Effector memory CD8-positive, alpha-beta T cell (primary cell): ENCODE data around the gene ATXN1.

ENCODE experiments used
- ATAC-seq: fragments of 150-1000 bp; cut with Tn5 transposase; replicated peaks from 2 replicates; pipeline ENCODE4 v1.10.0; 2021; ENCODE audit warnings: mild to moderate bottlenecking, moderate library complexity
- DNase-seq, 3 experiments: peaks; one replicate each; pipeline ENCODE4 v3.0.0; 2021
- H3K27ac Mint-ChIP-seq, 2 donors: one replicate each; pipeline ENCODE4 v1.8.0; 2022; ENCODE audit warnings: mild to moderate bottlenecking in 2 of 2, mixed read lengths in 2 of 2, moderate library complexity in 2 of 2
- H3K27me3 Mint-ChIP-seq, 2 donors: one replicate each; pipeline ENCODE4 v1.8.0; 2022; ENCODE audit warnings: mixed read lengths in 2 of 2
- H3K36me3 Mint-ChIP-seq: one replicate; pipeline ENCODE4 v1.8.0; 2022; ENCODE audit warnings: mild to moderate bottlenecking, moderate library complexity, mixed read lengths; ENCODE audit not compliant: insufficient read depth
- H3K4me1 Mint-ChIP-seq, 2 donors: one replicate each; pipeline ENCODE4 v1.8.0; 2022; ENCODE audit warnings: low read depth in 2 of 2, mixed read lengths in 2 of 2
- H3K4me3 Mint-ChIP-seq, 2 donors: one replicate each; pipeline ENCODE4 v1.8.0; 2022; ENCODE audit warnings: mild to moderate bottlenecking in 2 of 2, mixed read lengths in 2 of 2, moderate library complexity in 2 of 2
- H3K9me3 Mint-ChIP-seq, 2 donors: one replicate each; pipeline ENCODE4 v1.8.0; 2022; ENCODE audit warnings: mixed read lengths in 2 of 2

Gene ATXN1

GRCh38 chr6:16359563-16359962, 401.7 kb downstream of the ATXN1 start:
- DNase-seq (no peak), ATAC-seq (no peak)
- no peak overlapping the region for H3K27ac Mint-ChIP-seq
- H3K4me3 Mint-ChIP-seq: no peak overlapping the region
- peaks cover 5 to 15% of the 10 kb centered on the region in 2 donors for H3K4me1 Mint-ChIP-seq
- no peaks in the 10 kb centered on the region for H3K36me3 Mint-ChIP-seq
- no peaks in the 10 kb centered on the region for H3K9me3 Mint-ChIP-seq
- no peaks in the 10 kb centered on the region for H3K27me3 Mint-ChIP-seq

- Mint-ChIP-seq H3K4me1 (peaks cover 5 to 15% of the 10 kb centered on the region in 2 donors), H3K27ac (no peak overlapping the region), H3K9me3 (no peaks in the 10 kb centered on the region), H3K4me3 (no peak overlapping the region), H3K27me3 (no peaks in the 10 kb centered on the region), H3K36me3 (no peaks in the 10 kb centered on the region)
- DNase-seq (no peak), ATAC-seq (no peak)
These were observed 402.6 kb downstream of the ATXN1 start for GRCh38 chr6:16358531-16359138.

DNA sequence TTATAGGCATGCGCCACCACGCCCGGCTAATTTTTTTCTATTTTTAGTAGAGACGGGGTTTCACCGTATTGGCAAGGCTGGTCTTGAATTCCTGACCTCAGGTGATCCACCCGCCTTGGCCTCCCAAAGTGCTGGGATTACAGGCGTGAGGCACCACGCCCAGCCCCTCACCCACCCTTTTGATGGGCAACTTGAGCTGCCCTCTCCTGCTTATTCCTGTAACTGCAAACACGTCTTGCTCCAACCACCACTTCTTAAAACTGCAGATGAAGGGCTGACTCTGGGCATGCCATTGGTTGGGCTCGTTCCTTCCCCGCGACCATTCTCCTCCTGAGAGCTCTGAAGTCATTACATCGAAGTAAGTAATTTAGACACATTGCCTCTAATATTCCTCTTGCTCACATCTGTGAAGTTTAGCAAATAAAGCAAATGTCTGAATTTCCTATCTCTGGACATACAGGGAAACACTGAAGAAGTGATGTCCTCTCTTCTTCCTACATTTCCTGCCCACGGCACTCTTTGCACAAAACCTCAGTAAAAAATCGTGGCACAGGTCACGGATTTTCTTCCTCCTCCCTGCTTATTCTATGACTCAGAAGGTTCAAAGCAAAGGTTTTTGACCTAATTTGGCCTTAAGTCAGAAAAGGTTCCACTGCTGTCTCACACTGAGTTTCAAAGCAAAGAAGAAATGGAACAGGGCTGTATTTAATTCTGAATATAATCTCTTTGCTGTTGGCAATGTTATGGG, 405.4 kb downstream of the ATXN1 start:
- Mint-ChIP-seq H3K4me3 (no peak overlapping the region), H3K4me1 (peaks cover 5 to 21% of the 10 kb centered on the region in 2 donors), H3K36me3 (peaks cover 1% of the 10 kb centered on the region), H3K9me3 (no peaks in the 10 kb centered on the region), H3K27me3 (no peaks in the 10 kb centered on the region), H3K27ac (peak overlapping the region in 1 of 2 donors; percentile 82)
- DNase-seq (no peak), ATAC-seq (no peak)

DNA sequence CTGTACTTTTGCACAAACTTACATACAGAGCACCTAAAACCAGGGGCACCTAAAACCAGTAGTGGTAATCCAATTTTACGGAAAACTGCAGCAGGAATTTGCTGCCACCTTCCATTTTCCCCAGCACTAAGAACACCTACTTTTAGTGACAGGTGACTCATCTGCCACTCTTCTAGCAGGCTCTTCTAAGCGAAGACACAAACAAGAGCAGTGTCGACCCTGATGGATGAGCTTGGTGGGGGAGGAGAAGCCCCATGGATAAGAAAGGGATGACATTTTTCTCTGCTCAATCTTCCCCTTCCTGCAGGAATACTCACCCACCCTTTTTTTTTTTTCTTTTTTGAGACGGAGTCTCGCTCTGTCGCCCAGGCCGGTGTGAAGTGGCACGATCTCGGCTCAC, 406.0 kb downstream of the ATXN1 start:
- Mint-ChIP-seq H3K9me3 (no peaks in the 10 kb centered on the region), H3K4me3 (no peak overlapping the region), H3K36me3 (peaks cover 3% of the 10 kb centered on the region), H3K4me1 (peaks cover 5 to 21% of the 10 kb centered on the region in 2 donors), H3K27me3 (no peaks in the 10 kb centered on the region), H3K27ac (no peak overlapping the region)
- ATAC-seq: no peak
- no peak for DNase-seq

DNA sequence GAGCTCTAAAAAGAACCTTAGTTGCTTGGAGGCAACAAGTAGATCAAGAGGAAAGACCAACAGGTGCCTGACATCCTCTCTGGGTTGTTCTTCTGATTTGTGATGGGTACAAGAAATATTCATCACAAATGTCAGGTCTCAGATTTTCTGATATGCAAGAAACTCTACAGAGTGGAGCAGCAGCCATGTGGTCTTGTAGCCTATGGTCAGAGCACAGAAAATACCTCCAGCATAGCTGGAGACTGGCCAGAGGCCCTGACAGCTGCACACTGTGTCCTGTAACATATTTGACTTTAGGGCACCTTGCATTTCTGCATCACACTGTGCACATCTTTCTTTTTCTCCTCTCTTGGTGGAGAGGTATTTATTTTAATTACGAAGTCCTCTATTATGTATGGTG, 406.6 kb downstream of the ATXN1 start:
- DNase-seq (no peak), ATAC-seq (no peak)
- Mint-ChIP-seq H3K4me3 (no peak overlapping the region), H3K27ac (no peak overlapping the region), H3K9me3 (no peaks in the 10 kb centered on the region), H3K36me3 (peaks cover 3% of the 10 kb centered on the region), H3K27me3 (no peaks in the 10 kb centered on the region), H3K4me1 (peaks cover 5 to 18% of the 10 kb centered on the region in 2 donors)

DNA sequence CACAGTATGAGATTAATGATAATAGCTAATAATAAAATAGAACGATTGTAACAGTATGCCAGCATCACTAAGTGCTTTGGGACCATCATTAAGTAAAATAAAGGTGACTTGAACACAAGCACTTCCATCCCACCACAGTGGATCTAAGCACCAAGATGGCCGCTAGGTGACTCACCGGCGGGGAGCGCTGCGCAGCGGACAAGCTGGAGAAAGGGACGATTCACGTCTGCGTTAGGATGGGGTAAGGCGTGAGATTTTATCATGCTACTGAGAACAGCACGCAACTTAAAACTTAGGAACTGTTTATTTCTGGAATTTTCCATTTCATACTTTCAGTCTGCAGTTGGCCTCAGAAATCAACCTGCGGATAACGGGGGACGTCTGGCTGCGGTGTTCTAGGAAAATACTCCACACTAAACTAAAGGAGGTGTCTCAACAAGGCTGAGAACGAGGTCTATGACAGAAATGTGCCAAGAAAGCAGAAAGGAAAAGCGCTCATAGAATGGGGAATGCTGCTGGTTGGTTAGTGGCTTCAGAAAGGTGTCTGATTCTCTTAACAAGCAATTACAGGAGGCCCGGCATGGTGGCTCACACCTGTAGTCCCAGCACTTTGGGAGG, 408.3 kb downstream of the ATXN1 start:
- ATAC-seq (no peak), DNase-seq (no peak)
- H3K4me1 Mint-ChIP-seq: peaks cover 5 to 13% of the 10 kb centered on the region in 2 donors
- H3K27me3 Mint-ChIP-seq: no peaks in the 10 kb centered on the region
- H3K4me3 Mint-ChIP-seq: no peak overlapping the region
- no peaks in the 10 kb centered on the region for H3K9me3 Mint-ChIP-seq
- peaks cover 9% of the 10 kb centered on the region for H3K36me3 Mint-ChIP-seq
- peak overlapping the region in 1 of 2 donors; percentile 72 for H3K27ac Mint-ChIP-seq

- Mint-ChIP-seq H3K4me3 (no peak overlapping the region), H3K9me3 (no peaks in the 10 kb centered on the region), H3K27me3 (no peaks in the 10 kb centered on the region), H3K4me1 (peaks cover 3 to 6% of the 10 kb centered on the region in 2 donors), H3K36me3 (peaks cover 9% of the 10 kb centered on the region), H3K27ac (no peak overlapping the region)
- DNase-seq (no peak), ATAC-seq (no peak)
These were observed 409.0 kb downstream of the ATXN1 start for GRCh38 chr6:16352258-16352635.

- no peak overlapping the region for H3K4me3 Mint-ChIP-seq
- H3K36me3 Mint-ChIP-seq: peaks cover 9% of the 10 kb centered on the region
- peaks cover 0 to 14% of the 10 kb centered on the region in 2 donors for H3K4me1 Mint-ChIP-seq
- ATAC-seq (no peak), DNase-seq (no peak)
- no peaks in the 10 kb centered on the region for H3K9me3 Mint-ChIP-seq
- H3K27ac Mint-ChIP-seq: peak overlapping the region in 1 of 2 donors; percentile 41
- no peaks in the 10 kb centered on the region for H3K27me3 Mint-ChIP-seq
These were observed 411.7 kb downstream of the ATXN1 start for GRCh38 chr6:16349544-16349943.

DNA sequence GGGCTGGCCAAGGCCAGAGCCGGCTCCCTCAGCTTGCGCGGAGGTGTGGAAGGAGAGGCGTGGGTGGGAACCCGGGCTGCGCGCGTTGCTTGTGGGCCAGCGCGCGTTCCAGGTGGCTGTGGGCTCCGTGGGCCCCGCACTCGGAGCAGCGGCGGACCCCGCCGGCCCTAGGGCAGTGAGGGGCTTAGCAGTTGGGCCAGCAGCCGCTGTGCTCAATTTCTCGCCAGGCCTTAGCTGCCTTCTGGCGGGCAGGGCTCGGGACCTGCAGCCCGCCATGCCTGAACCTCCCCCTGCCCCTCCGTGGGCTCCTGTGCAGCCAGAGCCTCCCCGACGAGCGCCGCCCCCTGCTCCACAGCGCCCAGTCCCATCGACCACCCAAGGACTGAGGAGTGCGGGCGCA, 414.4 kb downstream of the ATXN1 start:
- DNase-seq (no peak), ATAC-seq (no peak)
- H3K36me3 Mint-ChIP-seq: peaks cover 9% of the 10 kb centered on the region
- H3K4me1 Mint-ChIP-seq: peaks cover 1 to 16% of the 10 kb centered on the region in 2 donors
- no peak overlapping the region for H3K4me3 Mint-ChIP-seq
- no peaks in the 10 kb centered on the region for H3K27me3 Mint-ChIP-seq
- no peak overlapping the region for H3K27ac Mint-ChIP-seq
- no peaks in the 10 kb centered on the region for H3K9me3 Mint-ChIP-seq

- ATAC-seq (no peak), DNase-seq (no peak)
- Mint-ChIP-seq H3K4me3 (no peak overlapping the region), H3K36me3 (peaks cover 6% of the 10 kb centered on the region), H3K9me3 (no peaks in the 10 kb centered on the region), H3K27ac (peak overlapping the region in 1 of 2 donors; percentile 73), H3K4me1 (peaks cover 1 to 20% of the 10 kb centered on the region in 2 donors), H3K27me3 (no peaks in the 10 kb centered on the region)
These were observed 415.6 kb downstream of the ATXN1 start for GRCh38 chr6:16345449-16346330.

DNA sequence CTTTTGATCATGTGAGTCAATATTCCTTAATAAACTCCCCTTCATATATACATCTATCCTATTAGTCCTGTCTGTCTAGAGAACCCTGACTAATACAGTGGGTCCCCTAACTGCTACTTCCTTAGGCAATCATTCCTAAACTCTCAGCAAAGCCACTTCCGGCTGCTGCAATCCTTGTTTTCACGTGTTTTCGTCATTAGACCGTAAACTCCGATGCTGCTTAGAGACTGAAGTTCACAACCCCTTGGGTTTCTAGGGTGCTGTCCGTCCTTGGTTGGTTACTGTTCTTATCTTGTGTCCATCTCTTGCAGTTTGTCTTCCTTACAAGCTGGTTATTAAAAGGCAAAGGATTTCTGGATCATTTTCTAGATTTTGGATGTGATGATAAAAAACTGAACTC, 416.5 kb downstream of the ATXN1 start:
- peak overlapping the region in 1 of 2 donors; percentile 73 for H3K27ac Mint-ChIP-seq
- H3K27me3 Mint-ChIP-seq: no peaks in the 10 kb centered on the region
- ATAC-seq (no peak), DNase-seq (no peak)
- H3K4me3 Mint-ChIP-seq: no peak overlapping the region
- peaks cover 1 to 20% of the 10 kb centered on the region in 2 donors for H3K4me1 Mint-ChIP-seq
- H3K9me3 Mint-ChIP-seq: no peaks in the 10 kb centered on the region
- peaks cover 5% of the 10 kb centered on the region for H3K36me3 Mint-ChIP-seq

DNA sequence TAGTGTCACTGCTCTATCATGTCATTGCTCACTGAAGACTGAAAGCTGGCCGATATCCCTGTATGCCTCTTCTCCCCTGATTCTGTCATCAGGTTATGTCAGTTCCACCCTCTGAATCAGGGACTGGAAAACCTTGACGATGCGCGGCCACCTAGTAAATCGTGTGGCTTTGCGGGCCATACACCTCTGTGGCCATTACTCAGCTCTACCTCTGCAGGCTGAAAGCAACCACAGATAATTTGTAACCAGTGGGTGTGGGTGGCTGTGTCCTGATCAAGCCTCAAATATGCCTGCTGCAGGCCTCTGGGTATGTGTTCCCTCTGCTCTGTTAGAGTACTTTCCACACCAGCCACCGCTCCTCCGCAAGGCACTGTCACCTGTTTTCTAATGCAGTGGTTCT, 417.7 kb downstream of the ATXN1 start:
- Mint-ChIP-seq H3K27me3 (no peaks in the 10 kb centered on the region), H3K4me3 (no peak overlapping the region), H3K9me3 (no peaks in the 10 kb centered on the region), H3K36me3 (no peaks in the 10 kb centered on the region), H3K27ac (no peak overlapping the region), H3K4me1 (peaks cover 1 to 20% of the 10 kb centered on the region in 2 donors)
- ATAC-seq: no peak
- DNase-seq: no peak

DNA sequence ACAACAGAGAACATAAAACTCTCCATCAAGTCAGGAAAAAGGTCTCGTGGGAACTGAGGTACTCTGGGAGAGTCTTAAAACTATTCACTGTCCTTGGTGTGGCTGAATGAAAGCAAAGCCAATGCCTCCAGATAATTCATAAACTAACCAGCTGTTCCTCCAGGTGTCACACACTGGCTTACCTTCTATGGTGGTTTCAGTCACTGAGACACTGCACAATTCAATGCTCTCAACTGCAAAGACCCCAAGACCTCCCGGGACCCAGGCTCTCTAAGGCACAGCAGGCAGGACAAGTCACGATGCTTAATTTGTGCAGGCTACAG, 422.0 kb downstream of the ATXN1 start:
- DNase-seq: no peak
- peaks cover 5% of the 10 kb centered on the region for H3K36me3 Mint-ChIP-seq
- no peak overlapping the region for H3K4me3 Mint-ChIP-seq
- peak overlapping the region; percentile 8 to 81 for H3K27ac Mint-ChIP-seq
- H3K27me3 Mint-ChIP-seq: no peaks in the 10 kb centered on the region
- peaks cover 1 to 13% of the 10 kb centered on the region in 2 donors for H3K4me1 Mint-ChIP-seq
- ATAC-seq: no peak
- no peaks in the 10 kb centered on the region for H3K9me3 Mint-ChIP-seq
